CD4-positive, alpha-beta T cell treated with Interleukin-2 at 100 ng/mL for 4 hours (primary cell): ENCODE measurements around the gene CRK.
A peak's percentile ranks its signal among the peaks of the same experiment; 100 is the strongest.

ENCODE experiments used
- DNase-seq: peaks from one replicate; pipeline ENCODE4 v3.0.0-alpha.2; 2020; ENCODE audit warnings: low spot score

CRK gene

DNA sequence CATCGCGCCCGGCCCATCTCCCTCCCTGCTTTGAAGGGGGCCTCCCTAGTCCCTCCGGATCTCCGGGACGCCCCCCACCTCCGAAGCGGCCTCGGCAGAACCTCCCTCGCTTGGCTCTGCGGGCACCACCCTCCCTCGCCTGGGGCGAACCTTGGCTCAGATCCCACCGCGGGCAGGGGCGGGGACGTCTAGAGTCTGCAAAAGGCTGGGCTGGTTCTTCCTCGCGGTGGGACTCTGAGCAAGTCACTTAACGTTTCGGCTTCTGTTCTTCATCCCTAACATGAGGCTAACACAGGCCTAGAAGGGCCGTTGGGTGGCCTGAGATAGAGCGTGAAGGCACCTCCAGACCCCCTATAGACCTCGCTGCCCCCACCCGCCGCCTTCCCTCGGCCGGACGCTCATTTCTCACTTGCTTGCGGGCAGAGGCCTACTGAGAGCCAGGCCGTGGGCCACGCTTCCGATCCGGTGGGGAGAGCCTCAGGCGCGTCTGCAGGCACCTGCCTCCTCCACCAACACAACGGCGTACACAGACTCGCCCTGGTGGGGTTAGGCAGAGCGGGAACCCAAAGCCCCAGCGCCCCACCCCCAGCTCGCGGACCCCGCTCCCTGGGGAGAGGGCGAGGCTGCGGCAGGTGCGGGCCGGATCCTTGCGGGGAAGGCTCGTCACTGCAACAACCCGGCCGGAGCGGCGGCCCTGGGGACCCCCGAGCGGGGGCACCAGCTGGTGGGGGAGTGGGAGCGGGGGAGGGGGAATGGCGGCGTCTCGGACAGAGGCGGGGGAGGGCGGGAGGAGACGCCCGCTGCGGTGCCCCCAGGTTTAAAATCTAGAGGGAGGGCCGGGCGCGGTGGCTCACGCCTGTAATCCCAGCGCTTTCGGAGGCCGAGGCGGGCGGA, 31.0 kb upstream of the CRK start:
- peak; percentile 79 for DNase-seq

DNA sequence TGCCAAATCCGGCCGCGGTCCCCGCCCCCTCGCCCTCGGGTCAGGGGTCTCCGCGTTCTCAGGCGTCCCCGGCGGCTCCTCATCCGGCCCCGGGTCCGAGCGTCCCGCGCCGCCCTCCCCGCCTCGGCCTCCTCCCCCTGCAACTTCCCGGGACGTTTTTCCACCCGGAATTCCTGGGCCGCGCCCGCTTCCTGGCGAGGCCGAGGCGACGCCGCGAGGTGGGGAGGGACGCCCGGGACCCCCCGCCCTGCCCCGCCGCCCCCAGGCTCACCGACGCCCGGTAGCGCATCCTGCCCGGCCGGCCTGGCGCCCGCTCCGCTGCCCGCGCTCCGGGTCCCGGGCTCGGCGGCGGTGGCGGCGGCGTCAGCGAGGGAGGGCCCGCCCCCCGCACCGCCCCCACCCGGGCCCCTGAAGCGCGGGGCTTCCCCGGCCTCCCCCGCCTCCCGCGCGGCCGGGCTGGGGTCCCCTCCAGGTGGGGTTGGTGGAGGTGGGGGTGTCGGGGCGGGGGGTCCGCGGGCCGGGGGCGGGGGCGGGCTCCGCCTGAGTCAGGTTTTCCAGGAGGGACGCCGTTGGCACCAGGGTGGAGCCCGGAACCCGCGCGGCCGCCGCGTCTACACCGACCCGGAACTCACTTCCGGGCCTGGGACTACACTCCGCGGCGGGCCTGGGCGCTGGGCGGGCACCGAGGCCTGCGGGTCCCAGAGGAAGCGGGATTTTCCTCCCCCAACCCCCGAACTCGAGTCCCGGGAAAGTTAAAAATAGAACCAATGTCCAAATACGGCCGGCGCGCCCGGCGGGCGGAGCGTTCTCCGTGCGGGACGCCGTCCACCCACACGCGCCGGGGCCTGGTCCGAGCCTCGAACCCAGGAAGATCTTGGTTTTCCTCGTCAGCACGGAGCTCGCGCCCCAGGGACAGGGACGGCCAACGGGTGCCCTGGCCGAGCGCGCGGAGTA, 29.7 kb upstream of the CRK start:
- peak; percentile 53 for DNase-seq

DNA sequence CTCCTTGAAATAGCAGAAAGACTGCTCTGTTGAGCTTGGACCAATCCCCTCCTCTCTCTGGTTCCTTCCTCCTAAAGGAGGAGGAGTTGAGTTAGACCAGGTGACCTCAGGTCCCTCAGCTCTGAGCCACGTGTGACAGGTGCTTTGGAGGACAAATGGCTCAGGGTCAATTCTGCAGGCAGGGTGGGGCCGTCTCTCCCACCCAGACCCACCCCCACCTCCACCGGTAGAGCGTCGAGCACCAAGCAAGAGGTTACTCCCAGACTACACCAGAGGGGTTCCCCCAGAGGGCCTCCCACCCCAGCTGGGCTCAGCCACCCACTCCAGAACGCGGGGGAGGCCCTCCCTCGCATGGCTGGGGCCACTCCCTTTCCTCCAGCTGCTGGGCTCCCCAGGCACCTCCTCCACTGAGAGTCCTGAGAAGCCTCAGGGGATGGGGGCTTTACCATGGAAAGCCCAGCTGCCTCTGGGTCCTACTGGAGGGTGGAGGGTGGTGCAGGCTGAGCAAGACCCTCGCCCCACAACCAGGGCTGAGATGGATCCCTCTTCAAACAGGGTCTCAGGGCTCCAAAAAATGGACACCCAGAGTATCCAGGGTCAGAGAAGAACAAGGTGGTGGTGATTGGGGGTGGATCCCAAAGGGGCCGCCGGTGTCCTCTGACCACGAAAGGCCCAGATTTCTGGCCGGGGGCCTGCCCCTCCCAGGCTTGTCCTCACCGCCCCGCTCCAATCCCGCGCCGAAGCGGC, 28.8 kb upstream of the CRK start:
- peak; percentile 37 for DNase-seq

DNA sequence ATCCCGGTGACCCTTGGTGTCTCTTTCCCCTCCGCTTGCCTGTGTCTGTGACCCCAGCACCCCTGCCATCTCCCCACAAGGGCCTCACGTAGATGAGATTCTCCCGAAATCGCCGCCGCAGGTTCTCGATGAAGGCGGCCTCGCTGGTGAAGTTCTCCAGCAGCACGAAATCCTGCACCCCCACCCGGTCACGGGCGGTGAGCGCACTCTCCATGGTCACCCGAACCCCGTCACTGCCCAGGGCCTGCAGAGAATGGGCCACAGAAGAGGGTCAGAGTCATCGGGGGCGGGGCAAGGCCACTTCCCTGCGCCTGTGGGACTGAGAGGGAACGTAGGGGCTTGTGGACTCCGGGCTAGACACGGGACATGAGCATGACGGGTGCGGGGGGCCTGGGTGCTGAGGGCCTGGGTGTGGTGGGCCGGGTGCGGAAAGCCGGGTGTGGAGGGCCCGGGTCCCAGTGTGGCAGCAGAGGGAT, 28.1 kb upstream of the CRK start:
- DNase-seq = no peak

DNA sequence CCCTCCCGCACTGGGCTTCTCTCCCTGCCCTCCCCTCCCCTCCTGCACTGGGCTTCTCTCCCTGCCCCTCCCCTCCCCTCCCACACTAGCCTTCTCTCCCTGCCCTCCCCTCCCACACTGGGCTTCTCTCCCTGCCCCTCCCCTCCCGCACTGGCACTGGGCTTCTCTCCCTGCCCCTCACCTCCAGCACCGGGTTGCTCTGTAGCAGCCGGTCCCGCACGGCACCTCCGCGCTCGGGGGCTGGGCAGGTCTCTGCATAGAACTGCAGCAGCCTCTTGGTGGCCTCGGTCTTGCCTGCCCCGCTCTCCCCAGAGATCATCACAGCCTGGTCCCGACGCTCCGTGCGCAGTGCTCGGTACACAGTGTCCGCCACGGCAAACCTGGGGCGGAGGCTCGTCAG, 26.6 kb upstream of the CRK start:
- no peak for DNase-seq

DNA sequence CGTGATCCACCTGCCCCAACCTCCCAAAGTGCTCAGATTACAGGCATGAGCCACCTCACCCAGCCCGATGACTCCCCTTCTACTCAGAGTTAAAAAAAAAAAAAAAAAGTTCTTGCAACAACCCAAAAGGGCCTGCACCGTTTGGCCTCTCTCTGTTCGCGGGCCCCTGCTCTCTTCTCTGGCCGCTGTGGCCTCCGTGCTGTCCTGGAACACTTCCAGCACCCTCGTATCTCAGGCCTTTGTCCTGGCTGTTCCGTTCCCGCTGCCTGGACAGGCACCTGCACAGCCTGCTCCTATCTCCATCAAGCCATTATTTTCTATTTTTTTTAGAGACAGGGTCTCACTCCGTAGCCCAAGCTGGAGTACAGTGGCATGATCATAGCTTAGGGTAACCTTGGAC, 25.7 kb upstream of the CRK start:
- DNase-seq = no peak

DNA sequence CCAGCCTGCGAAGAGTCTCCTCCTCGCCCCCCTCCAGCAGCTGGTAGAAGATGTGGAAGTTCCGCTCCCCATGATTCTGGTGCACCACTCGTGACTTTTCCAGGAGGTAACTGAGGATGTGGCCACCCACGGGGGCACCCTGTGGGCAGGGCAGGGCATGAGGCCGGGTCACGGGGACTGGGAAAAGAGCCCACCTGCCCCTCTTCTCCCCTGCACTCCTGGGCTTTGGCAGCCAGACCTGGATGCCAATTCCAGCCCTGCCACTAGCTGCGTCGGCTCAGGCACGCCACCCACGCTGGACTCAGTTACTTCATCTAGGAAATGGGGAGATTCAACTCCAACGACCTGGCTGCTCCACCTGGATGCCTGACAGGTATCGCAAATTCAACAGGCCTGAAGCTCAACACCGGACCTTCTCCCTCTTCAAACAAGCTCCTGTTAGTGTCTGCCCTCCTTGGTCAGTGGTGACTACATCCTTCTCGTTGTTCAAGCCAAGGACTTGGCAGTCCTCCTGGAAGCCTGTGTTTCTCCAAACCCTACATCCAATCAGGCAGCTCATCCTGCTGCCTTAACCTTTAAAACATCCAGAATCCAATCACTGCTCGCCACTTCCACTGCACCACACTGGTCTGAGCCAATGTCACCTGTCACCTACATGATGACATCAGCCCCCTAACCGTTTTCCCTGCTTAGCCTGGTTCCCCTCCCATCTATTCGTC, 24.9 kb upstream of the CRK start:
- no peak for DNase-seq

DNA sequence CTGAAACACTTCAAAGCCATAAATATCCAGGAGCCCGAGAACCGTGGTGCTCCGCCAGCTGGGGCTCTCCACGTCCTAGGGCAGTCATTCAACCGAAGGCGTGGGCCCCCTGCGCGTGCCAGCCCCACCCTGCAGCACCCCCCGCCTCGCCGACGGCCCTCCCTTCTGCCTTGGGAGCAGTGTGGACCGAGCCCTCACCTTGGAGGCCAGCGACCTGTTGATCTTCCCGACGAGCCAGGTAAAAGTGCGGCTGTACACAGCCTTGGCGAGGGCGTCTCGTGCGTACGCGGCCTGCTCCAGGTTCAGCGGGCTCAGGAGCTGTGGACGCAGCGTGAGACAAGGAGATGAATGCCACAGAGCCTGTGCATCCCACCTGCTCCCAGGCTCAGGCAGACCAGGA, 22.4 kb upstream of the CRK start:
- DNase-seq = no peak

DNA sequence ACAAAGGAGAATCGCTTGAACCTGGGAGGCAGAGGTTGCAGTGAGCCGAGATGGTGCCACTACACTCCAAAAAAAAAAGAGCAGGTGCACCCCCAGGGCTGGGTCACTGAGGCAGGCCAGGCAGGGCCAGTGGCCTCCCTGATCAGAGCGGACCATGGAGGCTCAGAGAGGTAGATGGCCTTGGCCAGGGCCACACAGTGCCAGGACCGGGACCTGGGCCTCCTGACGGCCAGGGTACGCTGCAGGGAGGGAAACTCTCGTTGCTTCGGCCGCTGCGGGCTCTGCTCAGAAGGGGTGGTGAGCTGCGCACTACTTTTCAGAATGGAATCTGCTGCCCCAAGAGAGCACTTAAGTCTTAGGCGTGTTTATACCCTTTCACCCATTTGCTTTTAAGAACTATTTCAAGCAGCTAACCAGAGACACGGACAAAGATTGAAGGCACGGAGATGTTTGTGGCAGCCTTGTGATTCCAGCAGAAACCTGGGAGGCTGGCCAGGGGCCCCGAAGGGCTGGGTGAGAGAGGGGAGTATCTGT, 19.4 kb upstream of the CRK start:
- DNase-seq = no peak

DNA sequence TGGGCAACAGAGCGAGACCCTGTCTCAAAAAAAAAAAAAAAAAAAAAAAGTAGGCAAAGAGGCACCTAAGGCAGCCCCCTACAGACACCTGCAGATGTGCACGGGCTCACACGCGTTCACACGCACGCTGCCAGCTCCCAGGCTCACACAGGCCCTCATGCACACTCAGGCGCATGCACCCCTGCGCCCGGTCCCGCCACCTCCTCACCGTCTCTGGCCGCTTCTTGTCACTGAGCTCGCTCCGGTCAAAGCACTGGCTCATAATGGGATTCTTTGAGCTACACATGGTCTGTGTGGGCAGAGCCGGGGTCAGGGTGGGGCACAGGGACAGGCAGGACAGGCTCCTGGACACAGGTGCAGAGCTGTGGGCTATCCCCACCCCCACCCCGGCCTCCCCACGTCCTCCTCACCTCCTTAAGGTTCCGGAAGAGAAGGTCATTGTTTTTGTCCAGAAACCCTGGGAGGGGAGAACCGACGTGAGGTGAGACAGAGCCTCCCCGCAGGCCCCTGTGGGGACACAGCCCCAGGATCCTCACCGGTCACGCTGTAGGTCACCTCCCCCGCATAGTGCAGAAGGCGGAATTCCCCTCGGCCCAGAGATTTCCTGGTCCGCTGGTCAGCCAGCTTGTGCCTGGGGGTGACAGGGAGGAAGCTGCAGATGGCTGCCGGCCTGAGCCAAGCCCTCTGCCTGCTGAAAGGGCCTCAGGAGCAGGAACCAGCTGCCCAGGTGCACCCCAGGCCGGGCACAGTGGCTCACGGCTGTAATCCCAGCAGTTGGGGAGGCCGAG, 18.6 kb upstream of the CRK start:
- no peak for DNase-seq

DNA sequence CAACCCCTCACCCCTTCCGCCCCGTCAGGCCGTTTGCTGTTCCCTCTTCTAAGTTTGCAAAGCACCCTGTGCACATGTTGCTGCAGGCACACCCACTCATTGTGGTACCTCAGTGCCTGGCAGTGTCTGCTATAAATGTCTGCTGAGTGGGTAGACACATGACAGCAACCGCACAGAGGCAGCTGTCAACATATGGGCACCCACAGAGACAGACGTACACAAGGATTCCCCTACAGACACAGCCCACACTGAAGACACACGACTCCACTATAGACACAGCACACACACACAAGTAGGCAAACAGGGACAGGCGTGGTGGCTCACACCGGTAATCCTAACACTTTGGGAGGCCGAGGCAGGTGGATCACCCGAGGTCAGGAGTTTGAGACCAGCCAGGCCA, 17.8 kb upstream of the CRK start:
- no peak for DNase-seq

DNA sequence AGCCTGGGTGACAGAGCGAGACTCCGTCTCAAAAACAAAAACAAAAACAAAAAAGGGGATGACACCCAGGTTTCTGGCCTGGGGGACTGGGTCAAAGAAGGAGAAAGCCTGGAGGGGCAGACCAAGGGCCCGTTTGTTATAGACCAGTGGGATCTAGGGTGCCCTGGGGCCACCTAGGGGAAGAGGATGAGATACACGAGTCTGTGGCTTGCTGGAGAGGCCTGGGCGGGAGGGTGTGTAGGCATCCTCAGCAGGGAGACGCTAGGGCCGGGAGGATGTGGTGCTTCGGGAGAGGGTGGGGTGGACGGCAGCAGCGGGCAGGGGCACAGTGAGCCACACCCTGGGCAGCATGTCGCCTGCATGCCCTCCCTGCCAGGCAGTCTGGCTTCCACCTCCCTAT, 17.1 kb upstream of the CRK start:
- DNase-seq = no peak

DNA sequence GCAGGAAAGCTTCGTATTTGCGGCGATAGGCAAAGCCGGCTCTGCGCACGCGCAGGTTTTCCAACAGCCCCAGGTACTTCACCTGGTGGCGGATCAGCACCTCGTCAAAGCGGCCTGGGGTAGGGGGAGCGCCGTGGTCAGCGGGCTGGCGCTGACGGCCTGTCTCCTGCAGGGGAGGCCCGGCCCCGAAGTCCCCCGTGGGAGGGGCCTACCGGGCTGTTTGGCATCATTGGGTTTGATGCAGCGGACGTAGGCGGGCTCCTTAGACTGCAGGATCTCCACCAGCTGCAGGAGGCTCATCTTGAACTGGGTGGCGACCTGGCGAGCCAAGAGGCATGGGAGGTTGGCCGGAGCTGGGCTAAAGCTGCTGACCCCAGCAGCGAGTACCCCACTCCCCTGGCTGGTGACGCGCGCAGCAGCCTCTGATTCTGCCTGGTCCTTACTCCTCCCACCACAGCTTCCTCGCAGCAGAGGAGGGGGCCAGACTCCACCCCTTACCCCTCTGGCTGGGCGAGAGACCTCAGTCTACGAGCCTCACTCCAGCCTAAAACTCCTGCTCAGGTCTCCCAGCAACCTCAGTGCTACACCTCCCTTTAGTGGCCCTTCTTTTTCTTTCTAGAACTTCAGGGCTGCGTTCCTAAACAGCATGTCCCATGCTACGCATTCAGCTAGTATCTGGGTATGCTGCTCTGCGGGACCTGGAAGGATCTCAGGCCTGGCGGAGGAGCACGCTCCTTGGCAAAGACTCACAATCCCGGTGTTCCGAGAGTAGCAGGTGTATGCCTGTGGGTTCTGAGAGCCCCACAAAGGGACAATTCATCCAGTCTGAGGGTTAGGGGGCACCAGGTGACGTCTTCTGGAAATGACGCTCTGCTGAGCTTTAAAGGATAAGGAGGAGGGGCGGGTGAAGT, 16.1 kb upstream of the CRK start:
- no peak for DNase-seq

DNA sequence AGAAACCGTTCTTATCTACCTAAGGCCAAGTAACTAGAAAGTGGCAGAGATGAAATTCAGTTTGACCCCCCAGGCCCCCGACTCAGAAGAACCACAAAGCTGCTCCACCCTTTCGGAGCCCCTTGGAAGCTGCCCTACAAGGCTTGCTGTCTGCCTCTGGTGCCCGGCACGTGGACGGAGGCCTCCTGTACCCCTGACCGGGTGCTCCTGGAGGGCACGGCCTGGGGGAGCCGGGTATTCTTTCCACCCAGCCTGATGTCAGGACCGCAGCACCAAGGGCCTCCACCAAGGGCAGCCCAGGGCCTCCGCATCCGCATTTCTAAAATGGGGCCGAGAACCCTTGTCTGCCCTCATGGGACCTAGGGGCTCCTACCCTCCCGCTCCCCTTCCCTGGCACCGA, 15.5 kb upstream of the CRK start:
- DNase-seq = no peak

DNA sequence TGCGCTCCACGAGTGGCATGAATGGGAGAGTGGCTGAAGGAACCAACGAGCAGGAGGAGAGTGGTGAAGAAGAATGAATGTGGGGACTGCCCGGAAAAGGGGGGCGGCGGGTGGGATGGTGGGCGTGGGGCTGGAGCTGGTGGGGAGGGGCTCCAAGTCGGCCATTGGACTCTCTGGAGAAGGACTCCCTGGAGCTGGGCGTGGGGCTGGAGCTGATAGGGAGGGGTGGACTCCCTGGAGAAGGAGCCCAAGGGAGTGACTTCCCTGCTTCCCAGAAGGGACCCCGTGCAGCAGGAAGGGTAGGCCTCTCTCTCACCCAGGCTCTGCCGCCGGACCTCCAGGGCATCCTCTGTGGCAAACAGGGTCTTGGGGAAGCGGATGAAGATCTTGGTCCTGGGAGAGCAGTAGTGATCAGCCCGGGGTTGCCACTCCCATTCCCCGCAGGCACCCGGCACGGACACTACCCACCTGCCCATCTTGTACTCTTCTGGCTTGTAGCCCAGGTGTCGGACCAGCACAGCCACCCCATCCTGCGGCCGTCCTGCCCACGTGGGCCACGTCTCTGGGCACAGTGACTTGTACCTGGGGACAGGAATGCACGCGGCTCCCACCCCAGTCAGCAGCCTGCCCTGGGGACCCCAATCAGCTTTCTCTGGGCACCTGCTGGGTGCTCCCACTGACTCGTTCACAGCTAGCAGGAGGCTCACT, 14.9 kb upstream of the CRK start:
- DNase-seq = no peak

DNA sequence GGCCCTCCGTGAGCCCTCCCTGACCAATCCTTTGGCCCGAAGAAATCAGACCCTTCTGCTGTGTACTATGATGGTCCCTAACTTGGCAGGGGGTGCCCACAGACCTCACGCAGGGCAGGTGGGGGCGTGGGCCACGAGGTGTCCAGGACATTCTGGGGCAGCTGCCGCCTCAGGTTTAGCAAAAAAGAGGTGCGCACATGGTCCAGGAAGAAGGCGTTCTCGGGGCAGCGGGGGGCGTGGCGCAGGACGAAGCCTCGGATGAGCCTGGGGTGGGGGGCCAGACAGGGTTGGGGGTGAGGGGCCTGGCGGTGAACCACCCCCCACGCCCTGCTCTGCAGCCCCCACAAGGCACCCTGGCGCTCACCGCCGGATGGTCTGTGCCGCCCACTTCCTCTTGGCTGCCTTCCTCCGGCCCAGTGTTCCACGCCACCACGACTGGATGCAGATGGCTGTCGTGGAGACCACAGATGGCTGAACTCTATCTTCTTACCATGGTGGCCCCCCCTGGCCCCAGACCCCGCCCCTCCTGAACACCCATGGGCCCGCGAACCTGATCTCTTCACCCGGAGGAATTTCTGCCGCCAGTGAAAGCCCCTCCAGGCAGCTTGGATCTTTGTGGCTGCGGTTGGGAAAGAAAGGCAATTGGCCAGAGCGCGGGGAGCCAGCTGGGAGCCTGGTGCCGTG, 14.2 kb upstream of the CRK start:
- no peak for DNase-seq

DNA sequence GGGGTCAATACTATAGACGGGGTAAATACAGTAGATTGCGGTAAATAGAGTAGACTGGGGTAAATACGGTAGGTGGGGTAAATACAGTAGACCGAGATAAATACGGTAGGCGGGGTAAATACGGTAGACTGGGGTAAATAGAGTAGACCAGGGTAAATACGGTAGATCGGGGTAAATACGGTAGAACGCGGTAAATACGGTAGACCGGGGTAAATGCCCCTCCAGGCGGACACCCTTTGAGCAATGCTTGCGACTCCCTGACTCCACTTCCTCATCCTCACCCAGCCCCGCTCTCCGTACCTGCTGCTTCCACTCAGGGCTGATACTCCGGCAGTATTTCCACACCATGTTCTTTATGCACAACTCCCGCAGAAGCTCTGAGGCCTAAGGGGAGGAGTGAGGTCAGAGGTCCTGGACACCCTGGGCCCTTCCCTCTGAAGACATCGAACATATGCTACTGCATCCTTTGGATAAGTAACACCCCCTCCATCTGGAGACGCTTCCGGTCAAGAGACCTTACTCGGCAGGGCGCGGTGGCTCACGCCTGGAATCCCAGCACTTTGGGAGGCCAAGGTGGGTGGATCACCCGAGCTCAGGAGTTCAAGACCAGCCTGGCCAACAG, 13.3 kb upstream of the CRK start:
- DNase-seq = no peak
